ENCODE measurements around the gene LY86. TPM values are rescaled to one million over a fixed set of nuclear protein-coding genes. Genes with fewer than 3 reads are reported as not detected.

Gene LY86
- polyA plus RNA-seq, 1 donor, result 1.4 TPM

DNA sequence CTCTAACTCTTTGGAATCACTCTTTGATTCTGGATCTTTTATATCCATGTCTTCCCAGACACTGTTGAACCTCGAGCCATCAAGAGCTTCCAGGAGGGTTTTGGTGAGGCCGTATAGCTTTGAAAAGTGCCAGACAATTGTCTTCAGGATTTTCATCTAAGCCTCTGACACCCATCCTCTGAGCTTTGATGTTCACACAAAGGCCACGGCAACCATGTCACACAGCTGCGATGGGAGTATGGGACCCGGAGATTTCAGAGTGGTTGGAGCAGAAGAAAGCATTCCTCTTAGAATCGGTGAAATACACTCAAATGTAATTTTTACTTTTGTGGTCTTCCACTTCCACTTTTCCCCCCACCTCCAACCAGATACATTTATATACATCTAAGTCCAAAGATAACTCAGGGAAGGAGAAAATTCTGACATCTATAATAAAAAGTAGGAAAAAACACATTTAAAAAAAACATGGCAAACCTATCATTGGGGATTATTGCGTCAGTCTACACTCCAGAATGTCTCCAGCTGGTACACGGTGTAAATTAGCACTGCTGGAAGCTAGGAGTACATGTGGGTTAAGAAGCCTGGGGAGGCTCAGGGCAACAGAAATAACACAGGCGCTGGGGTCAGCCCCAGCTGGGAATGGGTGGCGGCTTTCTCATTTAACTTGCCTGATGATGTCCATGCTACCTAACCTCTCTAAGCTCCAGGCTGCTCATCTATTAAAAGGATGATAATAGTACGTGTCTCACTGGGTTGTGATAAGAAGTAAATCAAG, 92.7 kb downstream of the LY86 start:
- DNase-seq (ENCODE audit: low read depth), result no peak

DNA sequence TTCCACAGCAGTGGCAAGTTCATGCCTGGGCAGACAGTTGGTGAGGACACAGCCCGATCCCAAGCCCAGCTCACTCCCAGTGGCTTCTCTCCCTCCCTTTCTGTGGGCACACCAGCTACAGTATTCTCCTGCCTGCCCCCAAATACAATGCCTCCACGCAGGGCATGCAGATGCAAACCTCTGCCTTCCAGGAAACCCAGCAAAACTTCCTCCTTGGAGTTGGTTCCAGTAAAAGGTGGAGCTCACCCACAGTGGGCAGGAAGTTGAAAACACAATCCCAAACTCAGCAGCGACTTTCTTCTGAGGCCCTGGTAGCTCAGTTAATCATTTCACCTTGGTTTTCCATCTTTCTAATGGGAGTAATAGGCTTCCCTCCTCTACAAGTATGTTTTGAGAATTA, 93.7 kb downstream of the LY86 start:
- DNase-seq (ENCODE audit: low read depth), result no peak

DNA sequence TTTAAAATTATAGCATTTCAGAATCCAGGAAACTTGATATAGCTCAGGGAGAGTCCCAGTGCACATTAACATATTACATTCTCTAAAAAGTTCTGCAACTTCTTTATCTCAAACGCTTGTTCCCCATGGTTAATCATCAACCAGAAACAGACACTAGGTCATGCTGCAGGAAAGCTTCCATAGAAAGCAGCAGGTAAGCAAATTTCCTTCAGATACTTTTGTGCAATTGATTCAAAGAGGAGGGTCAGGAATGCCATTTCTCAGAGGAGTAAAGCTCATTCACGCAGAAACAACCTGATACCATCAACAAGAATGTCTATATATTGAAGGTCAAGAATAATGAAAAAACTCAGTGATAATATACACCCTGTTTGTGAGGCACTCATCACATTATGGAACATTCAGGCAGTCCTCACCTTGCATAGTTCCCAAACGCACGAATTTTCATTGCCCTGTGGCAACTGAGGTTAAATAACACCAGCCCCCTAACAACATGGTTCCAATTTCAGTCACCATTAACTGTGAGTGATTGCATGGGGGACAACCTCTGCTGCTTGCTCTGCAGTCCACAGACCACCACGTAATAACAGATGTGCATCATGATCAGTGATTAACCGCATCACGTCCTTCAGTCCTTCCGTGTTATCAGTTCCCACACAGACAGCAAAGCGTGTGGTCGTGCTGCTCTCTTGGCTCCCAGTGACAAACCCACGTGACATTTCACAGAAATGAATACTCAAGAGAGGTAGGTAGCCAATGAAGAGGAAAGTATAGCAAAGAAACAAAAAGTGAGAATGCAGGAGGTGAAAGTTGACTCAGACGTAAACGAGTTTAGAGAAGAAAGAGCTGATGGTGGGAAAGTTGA, 95.7 kb downstream of the LY86 start:
- DNase-seq (ENCODE audit: low read depth), result no peak

DNA sequence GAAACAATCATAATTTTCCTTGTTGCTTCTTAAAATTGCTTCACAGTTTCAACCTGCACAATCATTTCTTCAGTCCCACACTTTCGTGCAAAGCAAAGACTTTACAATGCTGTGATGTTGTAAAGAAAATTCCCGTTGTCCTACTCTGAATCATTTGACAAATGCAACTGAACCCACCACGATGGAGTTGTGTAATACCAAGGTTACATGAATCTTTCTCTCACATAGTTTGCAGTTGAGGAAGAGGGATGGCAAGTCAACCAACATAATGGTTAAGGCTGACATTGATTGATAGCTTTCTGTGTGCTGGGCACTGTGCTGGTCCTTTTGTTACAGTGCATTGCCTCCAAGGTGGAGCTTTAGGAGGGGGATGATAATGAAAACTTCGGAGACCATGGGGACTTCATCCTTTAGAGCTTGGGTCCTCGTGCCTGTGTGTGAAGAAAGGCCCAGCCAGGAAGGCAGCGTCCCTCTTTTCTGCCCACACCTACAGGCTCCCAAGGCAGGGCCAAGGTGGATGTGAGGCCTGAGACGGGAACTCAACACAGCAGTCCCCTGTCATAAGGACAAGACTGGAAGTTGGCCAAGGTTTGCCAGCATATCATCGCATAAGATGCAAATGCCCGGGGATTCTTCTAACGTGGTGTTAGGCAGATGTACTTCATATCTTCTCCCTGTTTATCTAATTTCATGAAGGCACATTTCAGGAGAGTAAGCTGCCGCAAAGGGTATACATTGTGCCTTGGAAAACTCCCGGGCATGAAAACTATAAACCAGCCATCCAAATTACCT, 96.9 kb downstream of the LY86 start:
- DNase-seq (ENCODE audit: low read depth), result no peak

DNA sequence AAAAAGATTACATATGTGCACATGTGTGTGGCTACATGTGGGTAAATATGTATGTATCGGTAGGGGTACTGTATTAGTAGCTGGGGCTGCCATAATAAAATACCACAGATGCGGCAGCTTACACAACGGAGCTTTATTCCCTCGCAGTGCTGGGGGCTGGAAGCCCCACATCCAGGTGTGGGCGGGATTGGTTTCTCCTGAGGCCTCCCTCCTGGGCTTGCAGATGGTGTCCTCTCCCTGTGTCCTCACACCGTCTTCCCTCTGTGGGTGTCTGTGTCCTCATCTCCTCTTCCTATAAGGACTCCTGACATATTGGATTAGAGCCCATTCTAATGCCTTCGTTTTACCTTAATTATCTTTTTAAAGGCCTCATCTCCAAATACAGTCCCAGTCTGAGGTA, 97.7 kb downstream of the LY86 start:
- no peak for DNase-seq (ENCODE audit: low read depth)

DNA sequence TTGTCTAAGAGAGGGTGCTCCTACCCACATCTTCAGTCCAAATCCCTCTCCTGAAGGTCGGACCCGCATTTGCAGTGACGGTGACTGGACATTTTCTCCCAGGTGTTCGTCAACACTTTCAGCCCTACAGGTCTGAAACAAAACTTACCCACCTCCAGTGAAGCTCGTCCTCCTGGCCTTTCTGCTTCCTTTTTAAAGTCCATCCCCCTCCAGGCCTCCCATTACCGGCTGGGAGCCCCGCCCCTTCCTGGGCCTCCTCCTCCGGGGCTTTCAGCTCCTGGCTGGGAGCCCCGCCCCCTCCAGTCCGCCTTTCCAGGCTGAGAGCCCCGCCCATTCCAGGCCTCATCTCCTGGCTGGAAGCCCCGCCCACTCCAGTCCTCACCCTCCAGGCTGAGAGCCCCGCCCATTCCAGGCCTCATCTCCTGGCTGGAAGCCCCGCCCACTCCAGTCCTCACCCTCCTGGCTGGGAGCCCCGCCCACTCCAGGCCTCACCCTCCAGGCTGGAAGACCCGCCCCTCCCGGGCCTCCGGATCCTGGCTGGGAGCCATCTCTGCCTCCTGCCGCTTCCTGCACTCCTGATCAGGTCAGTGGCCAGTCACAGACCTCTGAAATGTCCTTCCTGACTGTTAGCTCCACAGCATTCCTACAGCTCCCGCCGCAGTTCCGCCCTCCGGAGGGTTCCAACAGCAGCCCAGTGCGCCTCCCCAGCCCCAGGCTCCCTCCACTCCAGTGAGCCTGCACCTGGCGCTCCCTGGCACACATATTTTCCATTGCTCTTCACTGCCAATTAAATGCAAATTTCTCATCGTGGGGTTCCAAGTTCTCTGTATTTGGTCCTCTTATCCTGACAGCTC, 98.5 kb downstream of the LY86 start:
- DNase-seq (ENCODE audit: low read depth), result no peak

DNA sequence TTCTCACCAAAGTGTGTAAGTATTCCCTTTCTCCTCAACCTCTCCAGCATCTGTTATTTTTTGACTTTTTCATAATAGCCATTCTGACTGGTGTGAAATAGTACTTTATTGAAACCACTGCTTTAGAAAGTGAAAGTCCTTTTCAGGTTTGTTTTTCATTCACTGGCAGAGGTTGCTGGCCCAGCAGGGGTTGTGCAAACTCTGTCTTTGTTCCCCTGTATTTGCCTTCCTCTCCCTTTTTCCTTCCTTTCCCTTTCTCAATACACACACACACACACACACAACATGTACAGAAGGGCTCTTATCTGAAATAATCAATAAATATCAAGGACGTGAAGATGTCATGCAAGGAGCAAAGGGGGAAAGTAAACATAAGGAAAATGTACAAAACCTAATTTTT, 99.8 kb downstream of the LY86 start:
- DNase-seq (ENCODE audit: low read depth), result no peak

DNA sequence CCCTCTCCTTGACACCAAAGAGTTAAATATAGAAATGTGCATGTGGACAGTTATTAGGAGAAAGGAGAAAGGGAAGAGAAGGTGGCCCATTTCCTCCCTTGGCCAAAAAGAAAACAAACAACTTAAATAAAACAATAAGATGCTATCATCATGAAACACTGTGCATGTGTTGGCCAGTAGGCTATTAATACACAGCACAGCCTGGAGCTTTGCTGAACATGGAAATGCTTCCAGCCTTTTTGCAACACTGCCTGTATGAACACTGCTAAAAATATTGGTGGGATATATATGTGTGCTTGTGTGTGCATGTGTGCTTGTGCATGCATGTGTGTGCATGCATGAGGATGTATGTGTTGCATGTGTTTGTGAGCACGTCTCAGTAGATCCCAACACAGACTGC, 100.4 kb downstream of the LY86 start:
- no peak for DNase-seq (ENCODE audit: low read depth)

DNA sequence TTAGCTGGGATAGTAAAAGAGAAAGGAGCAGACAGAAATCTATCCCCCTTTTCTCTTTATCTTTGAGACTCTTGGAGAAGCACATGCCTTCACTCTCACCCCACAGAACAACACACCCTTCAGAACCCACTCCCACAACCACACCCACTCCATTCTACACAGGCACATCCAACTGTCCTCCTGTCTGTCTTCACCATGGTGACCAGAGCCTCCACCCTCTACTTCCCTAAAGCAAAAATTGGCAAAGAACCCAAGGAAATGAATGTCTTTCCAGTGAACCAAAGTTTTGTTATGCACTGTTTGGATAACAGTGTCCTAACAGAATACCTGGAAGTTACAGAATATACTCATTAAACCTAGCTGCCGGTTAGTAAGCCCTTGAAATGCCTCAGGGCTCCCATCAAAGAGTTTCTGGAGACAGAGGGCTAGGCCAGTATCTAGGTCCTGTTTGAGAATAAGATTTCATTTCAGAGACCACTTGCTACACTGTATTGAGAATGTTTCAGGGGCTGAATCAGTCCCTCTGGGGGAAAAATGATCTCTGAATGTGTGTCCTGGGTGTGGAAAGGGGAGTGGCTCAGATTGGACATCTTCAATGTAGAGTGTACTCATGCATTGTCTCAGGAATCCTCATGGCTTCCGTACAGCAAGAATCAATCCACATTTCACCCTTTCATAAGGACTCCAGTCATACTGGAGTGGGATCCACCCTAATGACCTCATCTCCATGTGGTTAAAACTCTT, 101.1 kb downstream of the LY86 start:
- DNase-seq (ENCODE audit: low read depth), result no peak

DNA sequence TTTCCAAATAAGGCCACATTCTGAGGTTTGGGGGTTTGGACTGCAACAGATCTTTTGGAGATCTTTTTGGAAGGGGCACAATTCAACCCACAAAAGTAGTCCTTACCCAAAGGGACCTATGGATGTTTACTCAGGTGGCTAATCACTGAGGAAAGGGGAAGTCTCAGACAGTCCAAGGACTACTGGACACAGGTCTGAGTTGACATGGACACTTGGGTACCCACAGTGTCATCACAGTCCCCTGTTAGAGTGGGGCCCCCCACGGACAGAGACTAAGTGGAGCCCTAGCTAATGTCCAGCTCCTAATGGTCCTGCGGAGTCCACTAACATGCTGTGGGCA, 101.6 kb downstream of the LY86 start:
- no peak for DNase-seq (ENCODE audit: low read depth)

DNA sequence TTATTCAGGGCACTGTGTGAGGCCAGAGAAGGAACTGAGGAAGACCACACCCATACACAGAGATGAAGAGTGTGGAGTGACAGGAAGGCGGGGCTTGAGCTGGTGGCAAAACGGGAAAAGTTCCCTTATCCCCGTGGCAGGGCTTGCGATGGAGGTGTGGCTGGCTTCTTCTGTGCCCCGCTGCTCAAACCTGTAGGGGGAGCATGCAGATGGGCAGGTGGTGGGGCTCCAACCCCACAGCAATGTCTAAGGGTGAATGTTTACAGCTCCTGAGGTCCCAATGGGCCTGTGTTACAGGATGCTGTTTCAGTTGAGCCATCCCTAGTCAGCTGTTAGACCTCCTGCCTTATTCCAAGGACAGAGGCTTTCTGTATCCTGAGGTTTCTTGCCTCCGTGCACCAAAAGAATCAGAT, 105.9 kb downstream of the LY86 start:
- DNase-seq (ENCODE audit: low read depth), result no peak

DNA sequence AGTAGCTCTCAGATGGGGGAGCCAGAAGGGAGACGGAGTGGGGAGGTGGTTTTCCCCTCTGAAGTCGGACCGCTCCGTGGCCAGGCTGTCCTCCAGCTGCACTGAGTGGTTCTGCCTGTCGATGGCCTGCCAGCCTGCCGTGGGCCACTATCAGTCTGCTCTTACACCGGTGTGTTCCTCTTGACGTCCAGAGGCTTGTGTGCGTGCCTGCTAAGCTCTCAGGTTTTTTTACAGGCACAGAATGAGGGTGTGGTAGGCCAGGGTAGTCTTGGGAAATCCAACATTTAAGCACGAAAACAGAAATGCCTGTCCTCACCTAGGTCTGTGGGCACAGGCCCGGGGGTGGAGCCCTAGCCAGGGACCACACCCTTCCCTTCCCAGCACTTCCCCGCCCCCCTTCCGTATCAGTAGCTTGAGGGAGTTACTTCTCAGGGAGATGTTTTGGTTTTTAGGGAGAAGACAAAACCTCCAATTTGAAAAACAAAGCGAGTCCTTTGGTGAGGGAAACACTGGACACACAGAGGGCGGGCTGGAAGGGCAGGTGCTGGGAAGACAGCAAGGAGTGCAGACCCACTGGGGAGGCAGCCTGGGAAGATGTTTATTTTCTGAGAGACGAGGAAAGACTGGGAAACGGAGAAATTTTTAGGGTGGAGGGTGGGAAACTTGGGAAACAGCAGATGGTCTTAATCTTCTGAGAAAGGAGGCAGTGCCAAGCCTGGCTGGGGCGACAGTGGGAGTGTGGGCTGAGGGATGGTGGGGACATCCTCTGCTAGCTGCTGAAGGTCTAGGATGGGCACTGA, 106.5 kb downstream of the LY86 start:
- no peak for DNase-seq (ENCODE audit: low read depth)

DNA sequence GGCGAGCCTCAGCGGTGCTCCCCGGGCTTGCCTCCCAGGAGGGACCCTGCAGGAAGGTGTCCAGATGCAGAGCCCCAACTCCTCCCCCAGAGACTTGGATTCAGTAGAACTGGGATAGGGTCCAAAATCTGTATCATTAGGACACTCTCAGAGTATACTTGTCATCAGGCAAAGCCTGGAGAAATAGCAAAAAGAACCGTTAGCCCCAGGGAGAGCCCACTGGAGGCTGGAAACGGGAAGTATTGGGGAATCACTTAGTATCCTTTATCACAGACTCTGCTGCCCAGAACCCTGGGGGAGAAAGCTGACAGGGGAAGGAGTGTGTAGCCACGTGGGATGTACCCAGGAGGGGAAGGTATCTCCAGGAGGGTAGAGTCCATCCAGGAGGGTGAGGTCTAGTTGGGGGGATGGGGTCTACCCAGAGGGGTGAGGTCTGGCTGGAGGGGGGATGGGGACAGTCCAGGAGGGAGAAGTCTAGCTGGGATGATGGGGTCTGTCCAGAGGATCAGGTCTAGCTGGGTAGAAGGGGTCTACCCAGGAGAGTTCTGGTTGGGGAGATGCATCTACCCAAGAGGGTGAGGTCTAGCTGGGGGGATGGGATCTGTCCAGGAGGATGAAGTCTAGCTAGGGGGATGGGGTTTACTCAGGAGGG, 107.2 kb downstream of the LY86 start:
- no peak for DNase-seq (ENCODE audit: low read depth)

DNA sequence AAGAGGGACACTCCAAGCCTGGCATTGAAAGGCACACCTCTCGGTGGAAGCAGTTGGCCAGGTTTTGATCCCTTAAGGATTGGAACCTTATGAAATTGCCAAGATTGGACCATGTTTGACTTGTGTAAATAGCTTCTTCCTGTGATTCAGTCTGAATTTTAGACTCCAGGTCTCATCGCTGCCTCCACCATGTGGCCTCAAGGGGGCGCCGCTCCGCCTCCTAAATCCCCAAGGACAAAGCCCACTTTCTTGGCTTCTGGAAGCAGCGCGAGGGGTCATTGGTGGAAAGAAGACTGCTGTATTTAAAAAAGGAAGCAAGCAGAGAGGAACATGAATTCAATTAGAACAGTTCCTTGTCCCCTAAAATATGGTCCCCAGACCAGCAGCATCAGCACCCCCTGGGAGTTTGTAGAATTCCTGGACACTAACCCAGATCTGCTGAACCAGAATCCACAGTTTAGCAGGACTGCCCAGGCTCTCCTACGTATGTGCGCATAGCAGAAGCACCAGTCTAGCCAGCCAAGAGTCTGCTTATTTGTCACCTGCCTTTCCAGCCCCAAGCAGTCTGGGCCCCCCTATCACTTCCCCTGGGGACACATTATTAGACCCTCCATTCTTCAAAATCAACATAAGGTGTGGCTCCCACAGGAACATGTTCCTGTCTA, 108.5 kb downstream of the LY86 start:
- no peak for DNase-seq (ENCODE audit: low read depth)

DNA sequence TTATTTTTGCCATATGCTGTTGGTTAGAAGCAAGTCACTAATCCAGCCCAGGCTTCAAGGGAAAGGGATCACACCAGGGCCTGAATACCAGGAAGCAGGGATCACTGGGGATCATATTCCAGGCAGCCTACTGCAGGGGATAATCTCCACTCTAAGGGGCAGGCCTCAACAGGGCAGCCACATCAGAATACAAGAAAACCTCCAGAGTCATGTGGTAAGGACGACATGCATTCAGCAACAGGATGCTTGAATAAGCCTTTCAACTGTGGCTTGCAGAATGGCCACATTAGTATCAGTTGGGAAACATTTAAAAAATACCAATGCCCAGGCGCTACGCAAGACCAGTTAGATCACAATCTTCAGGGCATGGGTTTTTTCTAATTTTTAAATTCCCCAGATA, 109.1 kb downstream of the LY86 start:
- no peak for DNase-seq (ENCODE audit: low read depth)

DNA sequence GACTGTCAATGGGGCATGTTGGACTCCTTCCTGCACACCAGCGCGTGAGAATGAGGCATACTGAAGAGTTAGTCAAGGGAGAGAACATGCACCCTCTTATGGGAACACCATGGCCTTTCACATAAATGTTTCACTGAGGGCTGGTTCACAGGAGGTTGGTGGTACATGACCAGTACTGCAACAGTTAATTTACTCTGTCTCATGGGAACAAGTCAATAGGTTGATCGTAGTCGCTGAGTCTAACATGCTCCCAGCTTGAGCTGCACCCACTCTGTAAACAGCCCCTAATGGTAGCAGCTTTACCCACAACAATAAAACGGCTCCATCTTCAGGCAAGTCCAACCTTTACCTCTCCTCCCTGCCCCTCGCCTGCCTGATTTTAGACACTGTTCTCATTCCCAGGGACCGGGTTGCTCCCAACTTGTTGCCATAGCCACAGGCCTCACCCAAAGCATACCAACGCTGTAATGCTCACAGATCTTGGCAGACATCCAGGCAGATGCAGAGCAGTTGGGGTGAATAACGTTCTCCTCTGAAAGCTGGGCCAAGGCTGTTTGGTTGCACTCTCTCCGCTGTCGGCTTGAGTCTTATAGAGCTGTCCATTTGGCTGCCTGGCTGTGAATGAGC, 111.3 kb downstream of the LY86 start:
- no peak for DNase-seq (ENCODE audit: low read depth)

DNA sequence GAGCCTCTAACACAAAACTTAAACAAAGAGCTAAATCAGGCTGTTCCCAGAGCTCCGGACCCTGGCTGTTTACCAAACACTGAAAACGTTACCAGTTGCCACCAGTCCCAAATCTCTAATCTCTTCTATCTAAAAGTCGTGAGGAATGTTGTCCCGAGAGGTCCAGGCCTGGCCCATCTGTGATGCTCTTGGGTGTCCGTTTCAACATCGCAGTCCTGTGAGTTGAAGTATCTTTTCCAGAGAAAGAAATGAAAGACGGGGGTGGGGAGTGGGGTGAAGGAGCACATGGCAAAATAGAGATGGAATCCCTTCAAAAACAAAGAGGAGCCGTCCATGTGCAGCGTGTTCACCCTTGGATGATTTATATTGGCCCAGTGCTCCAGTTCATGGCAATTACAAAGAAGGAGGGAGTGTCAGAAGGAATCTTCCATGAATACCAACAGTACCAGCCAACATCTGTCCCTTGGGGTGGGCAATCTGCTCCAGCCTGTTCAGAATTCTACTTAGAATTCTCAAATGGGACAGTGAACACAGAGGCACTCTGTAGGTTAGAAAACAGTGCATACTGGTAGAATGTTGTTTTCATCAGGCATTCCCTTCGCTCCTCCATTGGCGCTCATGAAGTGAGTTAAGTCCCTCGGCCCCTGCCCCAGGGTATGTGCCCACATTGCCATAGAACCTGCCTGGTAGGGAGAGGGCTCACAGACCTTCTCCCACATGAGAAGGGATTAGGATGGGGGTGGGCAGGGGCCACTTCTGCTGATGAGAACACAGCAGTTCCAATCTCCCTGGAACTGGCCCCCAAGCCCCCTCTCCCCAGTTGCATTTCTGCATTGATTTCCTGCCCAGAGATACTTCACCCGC, 112.1 kb downstream of the LY86 start:
- no peak for DNase-seq (ENCODE audit: low read depth)

Data from forelimb muscle (tissue), 1 donor.